Measurements from ENCODE around the gene CDC16. TPM values are rescaled to one million over a fixed set of nuclear protein-coding genes. Genes with fewer than 3 reads are reported as not detected.

Gene CDC16
- total and polyA plus RNA-seq, 9 of the 15 experiments (the other 6 are each of a cell fraction or from before 2014, with no cell fraction given): 23.2 to 102 (median 51.6) TPM

GRCh38 chr13:114230117-114230516 lies 4.6 kb upstream of the CDC16 start (continued):
- TF ChIP-seq MBD1 (CRISPR knock-in tag; IDR thresholded peaks at IDR 0.05) (no peak), ZNF76 (CRISPR knock-in tag; IDR thresholded peaks at IDR 0.05; ENCODE audit: borderline replicate concordance) (no peak), ZNF766 (CRISPR knock-in tag; conservative IDR thresholded peaks at IDR 0.05) (no peak), GTF3C2 (IDR thresholded peaks at IDR 0.05; ENCODE audit: borderline replicate concordance, extremely low read depth, insufficient read length) (no peak), AFF4 (CRISPR knock-in tag; IDR thresholded peaks at IDR 0.05) (no peak), TCF7 (IDR thresholded peaks at IDR 0.05; ENCODE audit: borderline replicate concordance) (no peak), PHF8 (IDR thresholded peaks at IDR 0.05; ENCODE audit: borderline replicate concordance, low read length) (no peak), ZFP30 (CRISPR knock-in tag; IDR thresholded peaks at IDR 0.05; ENCODE audit: borderline replicate concordance) (no peak), SMC3 (conservative IDR thresholded peaks at IDR 0.05; ENCODE audit: insufficient read depth, low read depth, low read length) (no peak), NUFIP1 (IDR thresholded peaks at IDR 0.05; ENCODE audit: partially characterized antibody) (no peak), CUX1 (CRISPR knock-in tag; IDR thresholded peaks at IDR 0.05) (no peak), STAG1 (CRISPR knock-in tag; IDR thresholded peaks at IDR 0.05; ENCODE audit: borderline replicate concordance) (no peak)
